Astrocyte (in vitro differentiated cells and primary cell): Measurements from ENCODE around the gene CDK14. TPM values are rescaled to one million over a fixed set of nuclear protein-coding genes. Genes with fewer than 3 reads are reported as not detected.
A peak's percentile ranks its signal among the peaks of the same experiment; 100 is the strongest.

Experiments
- DNase-seq: peaks from one replicate; pipeline ENCODE4 v3.0.0-alpha.2; 2010; ENCODE audit warnings: low read depth
- FAIRE-seq: peaks from 2 replicates; lab custom pipeline; 2011; peaks lifted over from hg19 to GRCh38; lab: Jason Lieb, UNC
- H2AFZ ChIP-seq: 2 replicates; pipeline ENCODE4 v1.6.0; 2012; ENCODE audit warnings: low read depth, low read length, inconsistent platforms
- H3K27ac ChIP-seq: 2 replicates; pipeline ENCODE4 v1.5.1; 2011; ENCODE audit warnings: low read depth, low read length, inconsistent platforms
- H3K27me3 ChIP-seq: 2 replicates; pipeline ENCODE4 v1.6.0; 2011; ENCODE audit warnings: low read length, inconsistent platforms; ENCODE audit not compliant: insufficient read depth
- H3K36me3 ChIP-seq: 2 replicates; pipeline ENCODE4 v1.5.1; 2011; ENCODE audit warnings: low read length, inconsistent platforms; ENCODE audit not compliant: insufficient read depth
- H3K4me1 ChIP-seq: 2 replicates; pipeline ENCODE4 v1.5.1; 2011; ENCODE audit warnings: low read length, inconsistent platforms; ENCODE audit not compliant: insufficient read depth
- H3K4me2 ChIP-seq: 2 replicates; pipeline ENCODE4 v1.6.0; 2012; ENCODE audit warnings: low read length, inconsistent platforms
- H3K4me3 ChIP-seq: 2 replicates; pipeline ENCODE4 v1.5.1; 2011; ENCODE audit warnings: low read depth, mild to moderate bottlenecking, low read length, inconsistent platforms; ENCODE audit not compliant: insufficient read depth
- H3K79me2 ChIP-seq: 2 replicates; pipeline ENCODE4 v1.6.0; 2012; ENCODE audit warnings: mild to moderate bottlenecking, low read length, inconsistent platforms; ENCODE audit not compliant: insufficient read depth
- H3K9ac ChIP-seq: 2 replicates; pipeline ENCODE4 v1.6.0; 2012; ENCODE audit warnings: mild to moderate bottlenecking, low read length, inconsistent platforms
- H3K9me3 ChIP-seq: 2 replicates; pipeline ENCODE4 v1.5.1; 2012; ENCODE audit warnings: low read depth, mild to moderate bottlenecking, low read length, inconsistent platforms; ENCODE audit not compliant: insufficient read depth
- H4K20me1 ChIP-seq: 2 replicates; pipeline ENCODE4 v1.6.0; 2012; ENCODE audit warnings: low read length, inconsistent platforms; ENCODE audit not compliant: insufficient read depth
- H3K27ac Mint-ChIP-seq: one replicate; pipeline ENCODE4 v1.8.0; 2021; ENCODE audit warnings: mild to moderate bottlenecking, mixed read lengths; ENCODE audit not compliant: unreplicated experiment
- H3K27me3 Mint-ChIP-seq: one replicate; pipeline ENCODE4 v1.8.0; 2021; ENCODE audit warnings: low read depth, mixed read lengths; ENCODE audit not compliant: unreplicated experiment
- H3K36me3 Mint-ChIP-seq: one replicate; pipeline ENCODE4 v1.8.0; 2021; ENCODE audit warnings: low read depth, mixed read lengths; ENCODE audit not compliant: unreplicated experiment
- H3K4me1 Mint-ChIP-seq: one replicate; pipeline ENCODE4 v1.8.0; 2021; ENCODE audit warnings: low read depth, mixed read lengths; ENCODE audit not compliant: unreplicated experiment
- H3K4me3 Mint-ChIP-seq: one replicate; pipeline ENCODE4 v1.8.0; 2021; ENCODE audit warnings: mild to moderate bottlenecking, moderate library complexity, mixed read lengths; ENCODE audit not compliant: unreplicated experiment
- H3K9me3 Mint-ChIP-seq: one replicate; pipeline ENCODE4 v1.8.0; 2021; ENCODE audit warnings: mild to moderate bottlenecking, mixed read lengths; ENCODE audit not compliant: unreplicated experiment
- CTCF ChIP-seq: IDR thresholded peaks from 2 replicates; pipeline ENCODE4 v1.5.1; 2011; ENCODE audit warnings: low read depth, mild to moderate bottlenecking, inconsistent platforms, low read length, moderate library complexity; ENCODE audit not compliant: insufficient read depth
- EZH2 ChIP-seq: IDR thresholded peaks from 2 replicates; pipeline ENCODE4 v1.6.1; 2012; ENCODE audit warnings: mild to moderate bottlenecking, low read length, inconsistent platforms; ENCODE audit not compliant: insufficient read depth
- total RNA-seq: library from RNA; stranded (reverse); gene quantifications from 2 replicates; pipeline ENCODE4 v1.2.1, GENCODE V29; 2021

CDK14 gene
- total RNA-seq, 1 donor from 2014 or later: 30.2 TPM

GRCh38 chr7:90771281-90771680 lies 175.2 kb downstream of the CDK14 start:
- FAIRE-seq: no peak
- peaks cover 21% of the 10 kb centered on the region for H3K4me1 Mint-ChIP-seq

GRCh38 chr7:90772410-90772809 lies 176.3 kb downstream of the CDK14 start:
- Mint-ChIP-seq H3K27me3 (no peaks in the 10 kb centered on the region), H3K36me3 (peaks cover 10% of the 10 kb centered on the region), H3K27ac (no peak overlapping the region), H3K9me3 (peaks cover 4% of the 10 kb centered on the region), H3K4me3 (no peak overlapping the region), H3K4me1 (peaks cover 11% of the 10 kb centered on the region)
- no peak for FAIRE-seq
- Histone ChIP-seq H3K4me1 (no peaks in the 10 kb centered on the region), H3K27ac (no peak overlapping the region), H3K9ac (no peak overlapping the region), H3K9me3 (no peaks in the 10 kb centered on the region), H3K4me2 (no peak overlapping the region), H3K36me3 (no peaks in the 10 kb centered on the region), H2AFZ (no peak overlapping the region), H3K4me3 (no peak overlapping the region), H3K79me2 (no peaks in the 10 kb centered on the region), H3K27me3 (no peaks in the 10 kb centered on the region), H4K20me1 (peaks cover under 1% of the 10 kb centered on the region)
- DNase-seq: no peak
- TF ChIP-seq CTCF: no peak
- no peak for TF ChIP-seq EZH2

More at GRCh38 chr7:90771281-90771680, 175.2 kb downstream of the CDK14 start:
- H3K27ac ChIP-seq: no peak overlapping the region
- DNase-seq: peak; percentile 58
- no peak for TF ChIP-seq EZH2
- TF ChIP-seq CTCF: no peak
- peaks cover 4% of the 10 kb centered on the region for H3K9me3 Mint-ChIP-seq
- H3K27ac Mint-ChIP-seq: peak overlapping the region; percentile 76
- no peak overlapping the region for H2AFZ ChIP-seq
- H3K9me3 ChIP-seq: no peaks in the 10 kb centered on the region
- no peak overlapping the region for H3K4me3 Mint-ChIP-seq
- H3K36me3 ChIP-seq: no peaks in the 10 kb centered on the region
- H3K4me2 ChIP-seq: no peak overlapping the region
- H3K27me3 Mint-ChIP-seq: no peaks in the 10 kb centered on the region
- no peak overlapping the region for H3K9ac ChIP-seq
- H3K79me2 ChIP-seq: no peaks in the 10 kb centered on the region
- peaks cover 10% of the 10 kb centered on the region for H3K36me3 Mint-ChIP-seq
- H3K27me3 ChIP-seq: no peaks in the 10 kb centered on the region
- H3K4me3 ChIP-seq: no peak overlapping the region
- peaks cover 11% of the 10 kb centered on the region for H4K20me1 ChIP-seq
- H3K4me1 ChIP-seq: peaks cover 2% of the 10 kb centered on the region

- Histone ChIP-seq H3K9me3 (no peaks in the 10 kb centered on the region), H3K36me3 (no peaks in the 10 kb centered on the region), H3K4me3 (no peak overlapping the region), H3K79me2 (no peaks in the 10 kb centered on the region), H3K4me2 (no peak overlapping the region), H3K27me3 (no peaks in the 10 kb centered on the region), H2AFZ (no peak overlapping the region), H3K9ac (no peak overlapping the region), H4K20me1 (peaks cover 6% of the 10 kb centered on the region), H3K4me1 (no peaks in the 10 kb centered on the region), H3K27ac (no peak overlapping the region)
- Mint-ChIP-seq H3K27ac (no peak overlapping the region), H3K36me3 (peaks cover 10% of the 10 kb centered on the region), H3K4me3 (no peak overlapping the region), H3K4me1 (peaks cover 10% of the 10 kb centered on the region), H3K9me3 (peaks cover 4% of the 10 kb centered on the region), H3K27me3 (no peaks in the 10 kb centered on the region)
- no peak for TF ChIP-seq CTCF
- TF ChIP-seq EZH2: no peak
- FAIRE-seq (no peak), DNase-seq (no peak)
Measured at GRCh38 chr7:90773269-90773668, 177.1 kb downstream of the CDK14 start.
